AG04449 (cell line): ENCODE results near the gene RNF14.
A peak's percentile ranks its signal among the peaks of the same experiment; 100 is the strongest.

ENCODE experiments used
- CTCF ChIA-PET: fragments of 350-600 bp; formaldehyde crosslinking; extraction: SDS; loops from one replicate; lab custom pipeline; 2021; ENCODE audit warnings: antibody characterized with exemption; lab: Yijun Ruan, JAX
- POLR2A ChIA-PET: fragments of 400-600, 350-600 bp; formaldehyde crosslinking; extraction: SDS; loops from one replicate; lab custom pipeline; 2020; ENCODE audit warnings: antibody characterized with exemption, inconsistent platforms; lab: Yijun Ruan, JAX
- DNase-seq: peaks from one replicate; pipeline ENCODE4 v3.0.0-alpha.2; 2010; ENCODE audit warnings: low read depth, low spot score
- H3K4me3 ChIP-seq: 2 replicates; pipeline ENCODE4 v1.5.1; 2011; ENCODE audit warnings: low read depth, mild to moderate bottlenecking, control low read depth, low read length
- CTCF ChIP-seq: IDR thresholded peaks from one replicate; pipeline ENCODE4 v1.5.1; 2011; ENCODE audit warnings: mild to moderate bottlenecking, moderate library complexity, low read length, control low read depth, inconsistent platforms; ENCODE audit not compliant: insufficient read depth; ENCODE audit errors: missing control alignments

Gene RNF14

GRCh38 chr5:141960018-141960417 is 8.9 kb upstream of the RNF14 start:
- TF ChIP-seq CTCF, result peak; percentile 30
- no peak for DNase-seq
- no peak overlapping the region for H3K4me3 ChIP-seq
- CTCF ChIA-PET, result interaction anchor here (0.7 to 20.8 kb wide), 48 partner anchors 9 to 362 kb away, joined by 3 to 828 read pairs (median 6); partner anchors contain the start of genes ARAP3, DELE1, PCDH1 and RELL2
- POLR2A ChIA-PET, result interaction anchor here (1.4 kb wide), 1 partner anchor 9 kb away, joined by 7 read pairs; the partner anchor contains the start of gene RNF14

- TF ChIP-seq CTCF, result peak; percentile 87
- H3K4me3 ChIP-seq, result no peak overlapping the region
- ChIA-PET CTCF (interaction anchor here (0.6 to 20.8 kb wide), 73 partner anchors 9 to 1270 kb away, joined by 3 to 828 read pairs (median 5); partner anchors contain the start of genes ARAP3, DELE1, HARS1 and HARS2), POLR2A (interaction anchor here (0.6 to 1.4 kb wide), 2 partner anchors 8 to 222 kb away, joined by 3 to 7 read pairs; partner anchors contain the start of gene RNF14)
- peak; percentile 16 for DNase-seq
Measured at GRCh38 chr5:141960449-141961323, 8.2 kb upstream of the RNF14 start.

GRCh38 chr5:141961466-141961865 is 7.4 kb upstream of the RNF14 start:
- no peak for TF ChIP-seq CTCF
- no peak for DNase-seq
- no peak overlapping the region for H3K4me3 ChIP-seq
- CTCF ChIA-PET, result interaction anchor here (0.6 to 20.8 kb wide), 67 partner anchors 8 to 1270 kb away, joined by 3 to 828 read pairs (median 5); partner anchors contain the start of genes ARAP3, DELE1, HARS1 and HARS2
- POLR2A ChIA-PET, result interaction anchor here (1.4 kb wide), 1 partner anchor 8 kb away, joined by 7 read pairs; the partner anchor contains the start of gene RNF14

- no peak for DNase-seq
- TF ChIP-seq CTCF, result no peak
- no peak overlapping the region for H3K4me3 ChIP-seq
- ChIA-PET POLR2A (no interaction called here), CTCF (interaction anchor here (1.1 to 20.8 kb wide), 6 partner anchors 17 to 298 kb away, joined by 3 to 828 read pairs (median 124); partner anchors contain the start of gene PCDH1)
Measured at GRCh38 chr5:141963701-141964100, 5.2 kb upstream of the RNF14 start.

- no peak for TF ChIP-seq CTCF
- ChIA-PET CTCF (interaction anchor here (14.1 to 20.8 kb wide), 2 partner anchors 18 to 268 kb away, joined by 260 to 828 read pairs; no protein-coding TSS in a partner anchor), POLR2A (no interaction called here)
- DNase-seq, result no peak
- no peak overlapping the region for H3K4me3 ChIP-seq
Measured at GRCh38 chr5:141965071-141965470, 3.8 kb upstream of the RNF14 start.
